ENCODE data around the gene UBAP1. TPM values are rescaled to one million over a fixed set of nuclear protein-coding genes. Genes with fewer than 3 reads are reported as not detected.
"Not testable (repeated sequence)": the region's sequence is repeated elsewhere in the genome, so short reads cannot be mapped to it uniquely, and the experiment has no call there.

UBAP1 gene
- total and polyA plus RNA-seq, 2 donors (not counting 1 experiment from before 2014, with no cell fraction given): 20.4 to 27.0 TPM

DNA sequence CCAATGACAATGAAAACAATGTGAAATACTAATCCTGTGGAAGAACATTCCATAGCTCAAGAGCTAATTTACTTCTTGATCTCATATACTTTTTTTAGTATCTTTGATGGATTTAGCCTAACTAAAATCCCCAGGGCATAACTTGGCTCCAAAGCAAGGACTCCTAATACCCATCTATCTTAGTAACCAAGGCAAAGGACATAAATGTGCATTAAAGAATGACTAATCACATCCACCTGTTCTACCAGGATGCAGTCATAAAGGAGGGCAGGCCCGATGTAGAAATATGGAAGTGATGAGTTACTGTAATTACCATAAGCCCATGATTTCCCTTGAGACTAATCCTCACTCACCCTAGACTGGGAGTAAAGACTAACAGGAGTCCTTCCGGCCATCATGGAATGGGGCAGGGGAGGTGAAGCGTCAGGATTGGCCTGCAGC, 93.3 kb downstream of the UBAP1 start:
- CTCF ChIA-PET: no interaction called here
- POLR2A ChIA-PET: interaction anchor here (0.6 kb wide), 1 partner anchor 221 kb away, joined by 3 read pairs; no protein-coding TSS in a partner anchor

DNA sequence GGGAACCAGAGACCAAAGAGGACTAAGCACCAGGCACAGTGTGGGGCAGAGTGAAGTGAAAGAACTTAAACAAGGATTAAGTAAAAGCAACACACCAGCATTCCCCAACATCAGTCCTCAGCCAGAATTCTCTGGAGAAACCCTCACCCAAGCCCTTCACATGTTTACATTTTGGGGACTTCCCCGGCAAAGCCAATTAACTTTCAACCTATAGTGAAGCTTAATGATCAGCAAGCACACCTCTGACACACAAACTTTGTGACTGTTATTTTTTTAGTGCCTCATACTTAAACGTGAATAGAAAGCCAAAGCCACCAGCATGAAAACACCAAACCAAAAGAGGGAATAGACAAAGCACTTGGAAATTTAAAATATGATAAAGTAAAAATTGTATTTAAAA, 94.7 kb downstream of the UBAP1 start:
- H3K9me3 ChIP-seq (ENCODE audit: control extremely low read depth in 1 of 3, control insufficient read depth in 2 of 3, insufficient read depth in 1 of 3, low read length in 2 of 3); H3K27ac Mint-ChIP-seq; POLR2A ChIA-PET; H4K20me1 ChIP-seq (ENCODE audit: control insufficient read depth, insufficient read depth, low read length, poor library complexity, severe bottlenecking); H3K4me3 ChIP-seq (ENCODE audit: control extremely low read depth in 1 of 5, extremely low read depth in 1 of 5, insufficient read depth in 1 of 5, low read depth in 2 of 5, low read length in 4 of 5); ATAC-seq (ENCODE audit: low read depth); H3K9me3 Mint-ChIP-seq (ENCODE audit: insufficient read depth); H3K9ac ChIP-seq (ENCODE audit: low read length); H3K4me3 Mint-ChIP-seq; intact Hi-C loops (cut with micrococcal nuclease); H3K4me1 ChIP-seq (ENCODE audit: control insufficient read depth in 2 of 2, insufficient read depth in 2 of 2, low read length in 2 of 2); H3K27ac ChIP-seq (ENCODE audit: low read length in 2 of 2); H3K36me3 ChIP-seq (replicated peaks in 1 of 2; ENCODE audit: control extremely low read depth in 1 of 2, control insufficient read depth in 1 of 2, extremely low read depth in 1 of 2, insufficient read depth in 2 of 2, low read length in 1 of 2); H3K27me3 Mint-ChIP-seq; H2AFZ ChIP-seq (ENCODE audit: insufficient read depth, low read depth, low read length, poor library complexity, severe bottlenecking); CTCF ChIA-PET; H3K4me1 Mint-ChIP-seq; DNase-seq; H3K4me2 ChIP-seq (replicated peaks; ENCODE audit: low read depth, low read length, poor library complexity, severe bottlenecking); H3K79me2 ChIP-seq (ENCODE audit: control insufficient read depth, insufficient read depth, low read length); H3K27me3 ChIP-seq (replicated peaks in 1 of 4; ENCODE audit: control extremely low read depth in 1 of 4, control insufficient read depth in 3 of 4, insufficient read depth in 4 of 4, low read length in 3 of 4): not testable (repeated sequence)
- no CpG with 5 or more reads among the region's 2 CpGs for WGBS (ENCODE audit: insufficient coverage)

More for the DNA sequence above, 93.3 kb downstream of the UBAP1 start:
- H2AFZ ChIP-seq (ENCODE audit: insufficient read depth, low read depth, low read length, poor library complexity, severe bottlenecking): no peak overlapping the region
- TF ChIP-seq, protein P1, sequence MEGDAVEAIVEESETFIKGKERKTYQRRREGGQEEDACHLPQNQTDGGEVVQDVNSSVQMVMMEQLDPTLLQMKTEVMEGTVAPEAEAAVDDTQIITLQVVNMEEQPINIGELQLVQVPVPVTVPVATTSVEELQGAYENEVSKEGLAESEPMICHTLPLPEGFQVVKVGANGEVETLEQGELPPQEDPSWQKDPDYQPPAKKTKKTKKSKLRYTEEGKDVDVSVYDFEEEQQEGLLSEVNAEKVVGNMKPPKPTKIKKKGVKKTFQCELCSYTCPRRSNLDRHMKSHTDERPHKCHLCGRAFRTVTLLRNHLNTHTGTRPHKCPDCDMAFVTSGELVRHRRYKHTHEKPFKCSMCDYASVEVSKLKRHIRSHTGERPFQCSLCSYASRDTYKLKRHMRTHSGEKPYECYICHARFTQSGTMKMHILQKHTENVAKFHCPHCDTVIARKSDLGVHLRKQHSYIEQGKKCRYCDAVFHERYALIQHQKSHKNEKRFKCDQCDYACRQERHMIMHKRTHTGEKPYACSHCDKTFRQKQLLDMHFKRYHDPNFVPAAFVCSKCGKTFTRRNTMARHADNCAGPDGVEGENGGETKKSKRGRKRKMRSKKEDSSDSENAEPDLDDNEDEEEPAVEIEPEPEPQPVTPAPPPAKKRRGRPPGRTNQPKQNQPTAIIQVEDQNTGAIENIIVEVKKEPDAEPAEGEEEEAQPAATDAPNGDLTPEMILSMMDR (IDR thresholded peaks at IDR 0.05): no peak
- no peak for TF ChIP-seq EZH2 (IDR thresholded peaks at IDR 0.05; ENCODE audit: borderline replicate concordance, insufficient read depth, low read depth, low read length, poor library complexity, severe bottlenecking)
- H3K4me1 ChIP-seq (ENCODE audit: control insufficient read depth in 2 of 2, insufficient read depth in 2 of 2, low read length in 2 of 2): no peaks in the 10 kb centered on the region
- no peak overlapping the region for H3K27ac ChIP-seq (ENCODE audit: low read length in 2 of 2)
- H3K4me3 ChIP-seq (ENCODE audit: control extremely low read depth in 1 of 5, extremely low read depth in 1 of 5, insufficient read depth in 1 of 5, low read depth in 2 of 5, low read length in 4 of 5): no peak overlapping the region
- H3K9ac ChIP-seq (ENCODE audit: low read length): no peak overlapping the region
- no peaks in the 10 kb centered on the region for H3K79me2 ChIP-seq (ENCODE audit: control insufficient read depth, insufficient read depth, low read length)
- intact Hi-C loops (cut with micrococcal nuclease): no loop called here
- WGBS (ENCODE audit: insufficient coverage): no CpG with 5 or more reads among the region's 3 CpGs
- no peak overlapping the region for H3K4me3 Mint-ChIP-seq
- H4K20me1 ChIP-seq (ENCODE audit: control insufficient read depth, insufficient read depth, low read length, poor library complexity, severe bottlenecking): no peaks in the 10 kb centered on the region
- no peaks in the 10 kb centered on the region for H3K27me3 ChIP-seq (replicated peaks in 1 of 4; ENCODE audit: control extremely low read depth in 1 of 4, control insufficient read depth in 3 of 4, insufficient read depth in 4 of 4, low read length in 3 of 4)
- ATAC-seq (ENCODE audit: low read depth) (no peak), DNase-seq (no peak)
- no peaks in the 10 kb centered on the region for H3K9me3 ChIP-seq (ENCODE audit: control extremely low read depth in 1 of 3, control insufficient read depth in 2 of 3, insufficient read depth in 1 of 3, low read length in 2 of 3)
- H3K27me3 Mint-ChIP-seq: no peaks in the 10 kb centered on the region
- no peaks in the 10 kb centered on the region for H3K9me3 Mint-ChIP-seq (ENCODE audit: insufficient read depth)
- H3K27ac Mint-ChIP-seq: no peak overlapping the region
- H3K4me2 ChIP-seq (replicated peaks; ENCODE audit: low read depth, low read length, poor library complexity, severe bottlenecking): no peak overlapping the region
- no peaks in the 10 kb centered on the region for H3K36me3 ChIP-seq (replicated peaks in 1 of 2; ENCODE audit: control extremely low read depth in 1 of 2, control insufficient read depth in 1 of 2, extremely low read depth in 1 of 2, insufficient read depth in 2 of 2, low read length in 1 of 2)
- no peaks in the 10 kb centered on the region for H3K4me1 Mint-ChIP-seq

Data from B cell (primary cell).